NCI-H1417 (cell line): ENCODE data around the gene GATD1.

Source experiments
- DNase-seq, 3 experiments: peaks; one replicate each; lab custom pipeline; 2025; lab: John Stamatoyannopoulos, UW

The GATD1 gene

GRCh38 chr11:812390-812789 lies 35.1 kb upstream of the GATD1 start:
- no peak for DNase-seq

GRCh38 chr11:811446-812245 lies 34.4 kb upstream of the GATD1 start:
- no peak for DNase-seq

GRCh38 chr11:810040-810567 lies 32.8 kb upstream of the GATD1 start:
- DNase-seq = peak in 1 of 3 experiments; percentile 63

GRCh38 chr11:809287-810039 lies 32.2 kb upstream of the GATD1 start, which contains the start of gene RPLP2:
Gene RPLP2 (plus strand): TSS chr11:809967. CDS start chr11:810235, 268 bp downstream.
- DNase-seq = peak; percentile 98 to 99 (median 99)

GRCh38 chr11:808427-809286 lies 31.4 kb upstream of the GATD1 start:
- DNase-seq = no peak

- DNase-seq = peak; percentile 56 to 64 (median 62)
These were observed 27.3 kb upstream of the GATD1 start for GRCh38 chr11:804599-804964.

- peak; percentile 62 to 72 (median 71) for DNase-seq
These were observed 26.7 kb upstream of the GATD1 start for GRCh38 chr11:803770-804598.

- DNase-seq = no peak
These were observed 26.1 kb upstream of the GATD1 start for GRCh38 chr11:803467-803742.

GRCh38 chr11:802693-803466 lies 25.6 kb upstream of the GATD1 start:
- no peak for DNase-seq

GRCh38 chr11:802018-802617 lies 24.8 kb upstream of the GATD1 start:
- DNase-seq = no peak

GRCh38 chr11:801097-801780 lies 24.0 kb upstream of the GATD1 start:
- no peak for DNase-seq

GRCh38 chr11:800473-800872 lies 23.2 kb upstream of the GATD1 start:
- no peak for DNase-seq

- no peak for DNase-seq
These were observed 22.5 kb upstream of the GATD1 start for GRCh38 chr11:799641-800316.

- DNase-seq = peak; percentile 85 to 91 (median 88)
These were observed 20.9 kb upstream of the GATD1 start, which contains the start of gene SLC25A22 for GRCh38 chr11:798093-798713. Gene SLC25A22 (minus strand): TSS chr11:798281. CDS start chr11:795006, 3,275 bp downstream.

GRCh38 chr11:797296-798092 lies 20.2 kb upstream of the GATD1 start:
- peak; percentile 83 to 92 (median 88) for DNase-seq

GRCh38 chr11:796565-797295 lies 19.4 kb upstream of the GATD1 start:
- DNase-seq = no peak
